ENCODE measurements around the gene GRK2. TPM values are rescaled to one million over a fixed set of nuclear protein-coding genes. Genes with fewer than 3 reads are reported as not detected.

GRK2 gene
- total and polyA plus RNA-seq, 2 of the 13 experiments (the other 11 are each of a cell fraction or from before 2014, with no cell fraction given) = 31.3 to 42.4 TPM

DNA sequence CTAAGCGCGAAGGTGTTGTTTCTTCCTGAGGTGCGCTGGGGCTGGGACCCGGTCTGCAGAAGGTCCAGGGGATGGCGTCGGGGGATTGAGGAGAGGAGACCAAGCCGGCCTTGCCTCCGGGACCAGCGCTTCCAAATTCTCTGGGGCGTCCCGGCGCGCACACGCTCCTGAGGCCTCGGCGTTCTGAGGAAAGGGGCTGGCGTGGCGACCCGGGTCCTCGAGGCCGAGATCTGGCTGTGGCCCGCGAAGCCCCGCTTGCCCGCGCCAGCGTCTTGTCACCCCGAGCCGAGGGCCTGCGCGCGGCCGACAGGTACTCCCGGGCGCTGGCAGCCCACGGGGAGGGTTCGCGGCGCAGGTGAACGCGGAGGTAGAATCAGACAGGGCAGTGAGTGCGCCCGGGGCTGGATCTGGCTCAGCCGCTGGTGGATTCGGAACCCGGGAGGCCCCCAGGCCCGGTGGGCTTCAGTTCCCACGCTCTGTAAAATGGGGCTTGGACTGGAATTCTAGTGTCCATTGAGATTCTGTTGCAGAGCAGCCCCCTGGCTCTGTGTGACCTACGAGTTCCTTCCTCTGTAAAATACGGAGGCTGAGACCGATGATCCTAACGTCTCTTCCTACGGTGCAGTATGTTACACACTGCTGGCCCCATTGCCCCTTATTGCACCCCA lies 51.7 kb downstream of the GRK2 start:
- Histone ChIP-seq H3K9me3 (ENCODE audit: low read length) (no peaks in the 10 kb centered on the region), H3K79me2 (ENCODE audit: insufficient read depth, low read length) (no peaks in the 10 kb centered on the region), H3K36me3 (replicated peaks in 1 of 2; ENCODE audit: control insufficient read depth in 1 of 2, insufficient read depth in 2 of 2, low read length in 2 of 2) (no peaks in the 10 kb centered on the region), H3K9ac (ENCODE audit: insufficient read depth, low read depth, low read length) (peak overlapping the region; percentile 72), H4K20me1 (ENCODE audit: insufficient read depth, low read length) (no peaks in the 10 kb centered on the region), H3K4me2 (ENCODE audit: low read depth, low read length) (peak overlapping the region; percentile 89), H3K27ac (ENCODE audit: extremely low read length, insufficient read depth, low read length) (no peak overlapping the region), H3K27me3 (ENCODE audit: control insufficient read depth in 1 of 2, insufficient read depth in 2 of 2, low read length in 2 of 2) (no peaks in the 10 kb centered on the region), H2AFZ (ENCODE audit: low read length) (peak overlapping the region; percentile 46), H3K4me3 (replicated peaks in 1 of 3; ENCODE audit: insufficient read depth in 1 of 3, low read depth in 2 of 3, low read length in 3 of 3) (peak overlapping the region; percentile 64 to 85 (median 84)), H3K4me1 (ENCODE audit: insufficient read depth, low read length) (peaks cover 15% of the 10 kb centered on the region)
- ChIA-PET POLR2A (interaction anchor here (0.6 to 3.8 kb wide), 14 partner anchors 14 to 84 kb away, joined by 3 to 35 read pairs (median 4); partner anchors contain the start of genes ANKRD13D, GRK2, POLD4 and PPP1CA), CTCF (ENCODE audit: low intra/inter-chr PET ratio, low total read pairs) (interaction anchor here (0.6 to 2.5 kb wide), 5 partner anchors 29 to 237 kb away, joined by 3 to 31 read pairs (median 8); partner anchors contain the start of genes ANKRD13D and GRK2)
- WGBS (ENCODE audit: low lambda C conversion rate) = 0% methylated on average over 7 of the region's 53 CpGs
- intact Hi-C loops (cut with micrococcal nuclease; ENCODE audit: unreplicated experiment) (loop anchor here (1.0 to 10.0 kb wide), 3 partner anchors 56 to 236 kb away; partner anchors contain the start of gene KDM2A), in situ Hi-C loops (cut with HindIII; ENCODE audit: extremely low pct_ligation_motif_present, low pct_unique_long_range_greater_than_20kb) (loop anchor here (5.0 kb wide), 2 partner anchors 56 to 236 kb away; no protein-coding TSS in a partner anchor)
- TSS peak; percentile 48 for BruUV-seq (replicated peaks)
- FAIRE-seq (no peak), ATAC-seq (peak; percentile 52), DNase-seq (ENCODE audit: low spot score) (no peak)
- TF ChIP-seq ZNF570 (CRISPR knock-in tag; IDR thresholded peaks at IDR 0.05; ENCODE audit: borderline replicate concordance) (0 out of 2 replicates have a peak, but pooled peaks have one; percentile 73), FOXK2 (IDR thresholded peaks at IDR 0.05) (no peak), MLX (CRISPR knock-in tag; IDR thresholded peaks at IDR 0.05) (no peak), NCOR1 (IDR thresholded peaks at IDR 0.05; ENCODE audit: borderline replicate concordance, low read length) (no peak), ZNF75D (CRISPR knock-in tag; IDR thresholded peaks at IDR 0.05; ENCODE audit: borderline replicate concordance) (no peak), ZNF460 (CRISPR knock-in tag; IDR thresholded peaks at IDR 0.05; ENCODE audit: borderline replicate concordance) (no peak), ZNF331 (CRISPR knock-in tag; IDR thresholded peaks at IDR 0.05) (no peak; the same call in 1 of the 2 replicates), ZNF709 (CRISPR knock-in tag; IDR thresholded peaks at IDR 0.05) (peak; percentile 63), KDM1A (CRISPR knock-in tag; IDR thresholded peaks at IDR 0.05) (no peak), ETV5 (CRISPR knock-in tag; IDR thresholded peaks at IDR 0.05; ENCODE audit: borderline replicate concordance) (0 out of 2 replicates have a peak, but pooled peaks have one; percentile 1), KLF9 (CRISPR knock-in tag; IDR thresholded peaks at IDR 0.05; ENCODE audit: low read depth) (no peak), ZNF773 (CRISPR knock-in tag; IDR thresholded peaks at IDR 0.05; ENCODE audit: borderline replicate concordance) (peak; percentile 48; the same call in 1 of the 2 replicates), FOSL1 (CRISPR knock-in tag; IDR thresholded peaks at IDR 0.05; ENCODE audit: borderline replicate concordance) (no peak; the same call in 1 of the 2 replicates), ZNF512B (CRISPR knock-in tag; IDR thresholded peaks at IDR 0.05; ENCODE audit: borderline replicate concordance) (no peak)
- TF ChIP-seq, protein P1, sequence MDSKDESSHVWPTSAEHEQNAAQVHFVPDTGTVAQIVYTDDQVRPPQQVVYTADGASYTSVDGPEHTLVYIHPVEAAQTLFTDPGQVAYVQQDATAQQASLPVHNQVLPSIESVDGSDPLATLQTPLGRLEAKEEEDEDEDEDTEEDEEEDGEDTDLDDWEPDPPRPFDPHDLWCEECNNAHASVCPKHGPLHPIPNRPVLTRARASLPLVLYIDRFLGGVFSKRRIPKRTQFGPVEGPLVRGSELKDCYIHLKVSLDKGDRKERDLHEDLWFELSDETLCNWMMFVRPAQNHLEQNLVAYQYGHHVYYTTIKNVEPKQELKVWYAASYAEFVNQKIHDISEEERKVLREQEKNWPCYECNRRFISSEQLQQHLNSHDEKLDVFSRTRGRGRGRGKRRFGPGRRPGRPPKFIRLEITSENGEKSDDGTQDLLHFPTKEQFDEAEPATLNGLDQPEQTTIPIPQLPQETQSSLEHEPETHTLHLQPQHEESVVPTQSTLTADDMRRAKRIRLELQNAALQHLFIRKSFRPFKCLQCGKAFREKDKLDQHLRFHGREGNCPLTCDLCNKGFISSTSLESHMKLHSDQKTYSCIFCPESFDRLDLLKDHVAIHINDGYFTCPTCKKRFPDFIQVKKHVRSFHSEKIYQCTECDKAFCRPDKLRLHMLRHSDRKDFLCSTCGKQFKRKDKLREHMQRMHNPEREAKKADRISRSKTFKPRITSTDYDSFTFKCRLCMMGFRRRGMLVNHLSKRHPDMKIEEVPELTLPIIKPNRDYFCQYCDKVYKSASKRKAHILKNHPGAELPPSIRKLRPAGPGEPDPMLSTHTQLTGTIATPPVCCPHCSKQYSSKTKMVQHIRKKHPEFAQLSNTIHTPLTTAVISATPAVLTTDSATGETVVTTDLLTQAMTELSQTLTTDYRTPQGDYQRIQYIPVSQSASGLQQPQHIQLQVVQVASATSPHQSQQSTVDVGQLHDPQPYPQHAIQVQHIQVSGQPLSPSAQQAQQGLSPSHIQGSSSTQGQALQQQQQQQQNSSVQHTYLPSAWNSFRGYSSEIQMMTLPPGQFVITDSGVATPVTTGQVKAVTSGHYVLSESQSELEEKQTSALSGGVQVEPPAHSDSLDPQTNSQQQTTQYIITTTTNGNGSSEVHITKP (CRISPR knock-in tag; IDR thresholded peaks at IDR 0.05; ENCODE audit: low read depth) = no peak; the same call in 1 of the 2 replicates

Data from HepG2 (cell line).